ENCODE data around the gene CAPS.

CAPS gene

GRCh38 chr19:5954293-5954692 is 40.2 kb downstream of the CAPS start:
- ATAC-seq (ENCODE audit: insufficient read depth, low read depth) (no peak), DNase-seq (no peak)
- no peak for TF ChIP-seq CTCF (IDR thresholded peaks at IDR 0.05; ENCODE audit: borderline replicate concordance, extremely low read depth, low read length, poor library complexity, severe bottlenecking)
- TF ChIP-seq EZH2 (IDR thresholded peaks at IDR 0.05; ENCODE audit: borderline replicate concordance, low read depth, low read length, severe bottlenecking), result no peak

GRCh38 chr19:5955636-5955935 is 41.5 kb downstream of the CAPS start:
- H3K79me2 ChIP-seq (ENCODE audit: insufficient read depth, low read length), result peaks cover 100% of the 10 kb centered on the region
- no peak overlapping the region for H2AFZ ChIP-seq (ENCODE audit: low read depth, low read length)
- DNase-seq, result no peak
- peaks cover 28% of the 10 kb centered on the region for H3K4me1 ChIP-seq (ENCODE audit: insufficient read depth, low read length)
- H3K27me3 ChIP-seq (ENCODE audit: insufficient read depth, low read length, poor library complexity), result no peaks in the 10 kb centered on the region
- H3K9ac ChIP-seq (ENCODE audit: low read depth, low read length), result no peak overlapping the region
- H3K4me3 ChIP-seq (ENCODE audit: low read depth in 1 of 2, low read length in 2 of 2), result no peak overlapping the region
- TF ChIP-seq EZH2 (IDR thresholded peaks at IDR 0.05; ENCODE audit: borderline replicate concordance, low read depth, low read length, severe bottlenecking) (no peak), CTCF (IDR thresholded peaks at IDR 0.05; ENCODE audit: borderline replicate concordance, extremely low read depth, low read length, poor library complexity, severe bottlenecking) (no peak)
- no peaks in the 10 kb centered on the region for H3K9me3 ChIP-seq (ENCODE audit: insufficient read depth, low read length, severe bottlenecking)
- H3K4me2 ChIP-seq (ENCODE audit: insufficient read depth, low read length), result no peak overlapping the region
- peaks cover 99% of the 10 kb centered on the region for H4K20me1 ChIP-seq (ENCODE audit: insufficient read depth, low read length)
- H3K36me3 ChIP-seq (ENCODE audit: insufficient read depth, low read length), result peaks cover 44% of the 10 kb centered on the region
- no peak for ATAC-seq (ENCODE audit: insufficient read depth, low read depth)
- H3K27ac ChIP-seq (ENCODE audit: low read length), result no peak overlapping the region

More at GRCh38 chr19:5954293-5954692, 40.2 kb downstream of the CAPS start:
- H3K36me3 ChIP-seq (ENCODE audit: insufficient read depth, low read length), result peaks cover 46% of the 10 kb centered on the region
- H2AFZ ChIP-seq (ENCODE audit: low read depth, low read length), result no peak overlapping the region
- H3K4me1 ChIP-seq (ENCODE audit: insufficient read depth, low read length), result peaks cover 32% of the 10 kb centered on the region
- no peaks in the 10 kb centered on the region for H3K9me3 ChIP-seq (ENCODE audit: insufficient read depth, low read length, severe bottlenecking)
- H3K4me3 ChIP-seq (ENCODE audit: low read depth in 1 of 2, low read length in 2 of 2), result no peak overlapping the region
- no peaks in the 10 kb centered on the region for H3K27me3 ChIP-seq (ENCODE audit: insufficient read depth, low read length, poor library complexity)
- peaks cover 100% of the 10 kb centered on the region for H3K79me2 ChIP-seq (ENCODE audit: insufficient read depth, low read length)
- H3K9ac ChIP-seq (ENCODE audit: low read depth, low read length), result no peak overlapping the region
- peak overlapping the region; percentile 47 for H3K27ac ChIP-seq (ENCODE audit: low read length)
- H4K20me1 ChIP-seq (ENCODE audit: insufficient read depth, low read length), result peaks cover 99% of the 10 kb centered on the region
- H3K4me2 ChIP-seq (ENCODE audit: insufficient read depth, low read length), result no peak overlapping the region

GRCh38 chr19:5956323-5956722 is 42.3 kb downstream of the CAPS start:
- Histone ChIP-seq H3K36me3 (ENCODE audit: insufficient read depth, low read length) (peaks cover 37% of the 10 kb centered on the region), H2AFZ (ENCODE audit: low read depth, low read length) (no peak overlapping the region), H3K9me3 (ENCODE audit: insufficient read depth, low read length, severe bottlenecking) (no peaks in the 10 kb centered on the region), H3K9ac (ENCODE audit: low read depth, low read length) (no peak overlapping the region), H3K4me3 (ENCODE audit: low read depth in 1 of 2, low read length in 2 of 2) (no peak overlapping the region), H3K27me3 (ENCODE audit: insufficient read depth, low read length, poor library complexity) (no peaks in the 10 kb centered on the region), H3K4me1 (ENCODE audit: insufficient read depth, low read length) (peaks cover 30% of the 10 kb centered on the region), H3K4me2 (ENCODE audit: insufficient read depth, low read length) (no peak overlapping the region), H3K79me2 (ENCODE audit: insufficient read depth, low read length) (peaks cover 100% of the 10 kb centered on the region), H4K20me1 (ENCODE audit: insufficient read depth, low read length) (peaks cover 99% of the 10 kb centered on the region), H3K27ac (ENCODE audit: low read length) (no peak overlapping the region; the same call in 1 of the 2 replicates)
- ATAC-seq (ENCODE audit: insufficient read depth, low read depth) (no peak), DNase-seq (no peak)
- TF ChIP-seq EZH2 (IDR thresholded peaks at IDR 0.05; ENCODE audit: borderline replicate concordance, low read depth, low read length, severe bottlenecking) (no peak), CTCF (IDR thresholded peaks at IDR 0.05; ENCODE audit: borderline replicate concordance, extremely low read depth, low read length, poor library complexity, severe bottlenecking) (no peak)

- peaks cover 34% of the 10 kb centered on the region for H3K36me3 ChIP-seq (ENCODE audit: insufficient read depth, low read length)
- ATAC-seq (ENCODE audit: insufficient read depth, low read depth) (no peak), DNase-seq (no peak)
- H2AFZ ChIP-seq (ENCODE audit: low read depth, low read length), result no peak overlapping the region
- H3K4me1 ChIP-seq (ENCODE audit: insufficient read depth, low read length), result peaks cover 34% of the 10 kb centered on the region
- no peaks in the 10 kb centered on the region for H3K27me3 ChIP-seq (ENCODE audit: insufficient read depth, low read length, poor library complexity)
- peaks cover 99% of the 10 kb centered on the region for H4K20me1 ChIP-seq (ENCODE audit: insufficient read depth, low read length)
- H3K79me2 ChIP-seq (ENCODE audit: insufficient read depth, low read length), result peaks cover 100% of the 10 kb centered on the region
- no peak overlapping the region; the same call in 1 of the 2 replicates for H3K27ac ChIP-seq (ENCODE audit: low read length)
- H3K4me2 ChIP-seq (ENCODE audit: insufficient read depth, low read length), result no peak overlapping the region
- TF ChIP-seq EZH2 (IDR thresholded peaks at IDR 0.05; ENCODE audit: borderline replicate concordance, low read depth, low read length, severe bottlenecking) (no peak), CTCF (IDR thresholded peaks at IDR 0.05; ENCODE audit: borderline replicate concordance, extremely low read depth, low read length, poor library complexity, severe bottlenecking) (no peak)
- no peaks in the 10 kb centered on the region for H3K9me3 ChIP-seq (ENCODE audit: insufficient read depth, low read length, severe bottlenecking)
- no peak overlapping the region for H3K9ac ChIP-seq (ENCODE audit: low read depth, low read length)
- no peak overlapping the region for H3K4me3 ChIP-seq (ENCODE audit: low read depth in 1 of 2, low read length in 2 of 2)
Observed at GRCh38 chr19:5956728-5957127, 42.7 kb downstream of the CAPS start.

Data from DND-41 (cell line).